Activated effector memory CD4-positive, alpha-beta T cell treated with anti-CD3 and anti-CD28 coated beads, Interleukin-2, amount 50 U/mL, for 16 hours (primary cell): ENCODE data around the gene EGFR.
"Not testable (repeated sequence)": the region's sequence is repeated elsewhere in the genome, so short reads cannot be mapped to it uniquely, and the experiment has no call there.

Experiments used
- DNase-seq: peaks from one replicate; pipeline ENCODE4 v3.0.0-alpha.2; 2020

EGFR gene

DNA sequence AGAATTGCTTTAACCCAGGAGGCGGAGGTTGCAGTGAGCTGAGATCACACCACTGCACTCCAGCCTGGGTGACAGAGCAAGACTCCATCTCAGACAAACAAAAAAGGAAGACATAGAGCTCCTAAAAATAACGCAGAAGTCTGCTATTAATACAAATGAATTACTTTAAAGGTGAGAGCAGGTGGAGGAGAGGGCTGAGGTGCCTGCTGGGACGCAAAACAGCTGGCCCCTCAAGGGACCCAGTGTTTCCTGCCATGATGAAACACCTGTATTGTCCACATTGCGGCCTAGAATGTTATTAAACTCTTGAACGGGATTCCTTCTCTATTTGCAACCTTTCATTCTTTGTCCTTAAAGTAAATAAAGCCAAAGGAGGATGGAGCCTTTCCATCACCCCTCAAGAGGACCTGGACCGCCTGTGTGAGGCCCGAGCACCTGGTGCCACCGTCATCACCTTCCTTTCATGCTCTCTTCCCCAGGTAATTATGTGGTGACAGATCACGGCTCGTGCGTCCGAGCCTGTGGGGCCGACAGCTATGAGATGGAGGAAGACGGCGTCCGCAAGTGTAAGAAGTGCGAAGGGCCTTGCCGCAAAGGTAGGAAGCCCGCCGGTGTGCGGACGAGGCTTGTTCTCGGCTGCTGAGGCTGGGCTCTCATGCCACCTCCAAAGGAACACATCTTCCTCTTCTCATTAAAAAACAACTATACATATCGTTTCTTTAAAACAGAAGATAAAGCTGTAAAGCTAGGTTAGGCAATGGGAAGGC is 136.7 kb downstream of the EGFR start:
- DNase-seq: no peak

DNA sequence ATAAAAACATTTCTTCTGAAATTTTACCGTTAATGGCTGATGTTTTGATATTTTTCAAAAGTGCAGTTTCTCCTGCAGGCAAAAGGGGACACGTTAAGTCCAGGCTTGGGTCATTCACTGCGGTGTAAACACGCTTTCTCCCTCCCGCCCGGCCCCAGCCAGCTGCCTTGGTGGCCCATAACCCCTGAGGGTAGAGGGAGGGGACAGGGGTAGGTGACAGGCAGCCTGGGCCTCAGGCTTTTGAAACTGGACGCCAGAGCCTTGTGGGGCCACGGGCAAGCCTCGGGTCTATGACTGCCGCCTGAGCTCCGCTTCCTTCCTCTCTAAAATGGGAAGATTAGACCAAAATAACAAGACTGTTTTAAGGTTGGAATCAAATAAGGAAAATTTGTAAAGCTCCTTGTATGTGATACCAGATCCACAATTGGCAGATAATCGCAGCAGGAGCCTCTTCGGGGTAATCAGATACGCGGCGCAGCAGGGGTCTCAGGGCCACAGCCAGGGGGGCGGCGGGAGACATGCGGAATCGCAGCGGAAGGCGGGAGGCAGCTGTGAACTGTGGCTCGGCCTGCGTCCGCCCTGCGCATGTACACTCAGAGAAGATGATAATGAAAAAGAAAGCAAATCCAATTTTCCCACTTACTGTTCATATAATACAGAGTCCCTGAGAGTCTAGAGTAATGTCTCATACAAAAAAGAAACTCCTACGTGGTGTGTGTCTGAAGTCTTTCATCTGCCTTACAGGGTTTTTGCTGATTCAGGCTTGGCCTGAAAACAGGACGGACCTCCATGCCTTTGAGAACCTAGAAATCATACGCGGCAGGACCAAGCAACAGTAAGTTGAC is 138.3 kb downstream of the EGFR start:
- DNase-seq: no peak

DNA sequence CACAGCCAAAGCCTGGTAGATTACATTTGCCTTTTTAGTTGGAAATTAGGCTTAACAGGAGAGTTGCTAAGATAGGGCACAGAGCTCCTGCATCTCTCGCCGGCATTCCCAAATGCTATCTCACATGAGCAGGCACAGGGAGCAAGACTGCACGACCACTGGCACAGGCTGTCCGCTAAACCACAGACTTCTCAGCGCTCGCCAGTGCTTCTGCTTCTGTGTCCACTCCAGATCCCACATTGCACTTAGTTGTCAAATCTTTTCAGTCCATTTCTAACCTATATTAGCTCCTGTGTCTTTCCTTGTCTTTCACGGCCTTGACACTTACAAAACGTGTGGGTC is 138.9 kb downstream of the EGFR start:
- DNase-seq: no peak

DNA sequence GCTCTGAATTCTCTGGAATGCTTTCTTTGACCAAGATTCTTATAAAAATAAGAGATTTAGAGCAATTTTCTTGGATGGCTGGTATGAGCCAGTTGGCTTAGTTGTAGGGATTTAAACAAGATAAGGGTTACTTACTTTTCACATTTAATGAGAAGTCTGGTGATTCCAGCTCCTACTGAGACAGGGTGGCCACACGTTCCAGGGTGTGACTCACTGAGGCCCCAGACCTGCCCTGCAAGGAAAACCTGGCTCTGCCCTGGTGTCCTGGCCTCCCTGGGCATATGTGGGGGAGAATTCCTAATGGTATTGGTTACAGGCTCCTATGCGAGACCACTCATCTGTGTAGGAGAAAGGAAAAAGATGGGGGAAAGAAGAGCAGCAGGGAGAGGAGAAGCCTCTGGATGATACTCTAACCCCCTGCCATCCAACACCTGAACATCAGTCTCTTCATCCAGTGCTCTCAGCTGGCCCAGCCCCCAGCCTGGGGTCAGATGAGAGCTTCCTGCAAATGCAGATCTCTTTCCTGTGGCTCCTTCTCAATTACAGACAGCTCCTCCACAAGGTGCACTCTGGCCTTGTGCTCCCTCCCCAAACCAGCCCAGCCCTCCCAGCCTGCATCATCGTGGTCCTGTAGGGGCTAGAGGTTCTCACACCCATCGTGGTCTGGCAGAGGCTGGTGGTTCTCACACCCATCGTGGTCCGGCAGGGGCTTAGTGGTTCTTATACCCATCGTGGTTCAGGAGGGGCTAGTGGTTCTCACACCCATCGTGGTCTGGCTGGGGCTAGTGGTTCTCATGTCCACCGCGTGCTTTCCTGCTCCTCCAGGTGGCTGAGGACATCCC is 139.9 kb downstream of the EGFR start:
- DNase-seq: no peak

DNA sequence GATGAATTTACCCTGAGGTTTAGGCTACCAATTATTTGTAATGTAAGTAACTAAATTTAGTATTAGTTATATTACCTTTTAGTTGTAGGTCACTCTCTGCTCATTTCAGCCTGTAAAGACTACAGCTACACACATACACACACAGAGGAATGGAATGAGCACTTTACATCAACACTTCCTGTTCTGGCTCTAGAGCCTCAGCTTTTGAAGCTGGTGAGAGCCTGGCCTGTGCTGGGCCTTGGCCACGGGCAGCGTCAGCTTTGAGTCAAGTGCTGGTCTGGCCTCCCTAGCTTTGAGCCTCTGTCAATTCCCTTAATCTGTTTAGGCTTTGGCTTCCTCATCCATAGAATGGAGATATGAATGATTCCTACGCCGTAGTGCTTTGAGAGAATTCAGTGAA is 141.7 kb downstream of the EGFR start:
- no peak for DNase-seq

DNA sequence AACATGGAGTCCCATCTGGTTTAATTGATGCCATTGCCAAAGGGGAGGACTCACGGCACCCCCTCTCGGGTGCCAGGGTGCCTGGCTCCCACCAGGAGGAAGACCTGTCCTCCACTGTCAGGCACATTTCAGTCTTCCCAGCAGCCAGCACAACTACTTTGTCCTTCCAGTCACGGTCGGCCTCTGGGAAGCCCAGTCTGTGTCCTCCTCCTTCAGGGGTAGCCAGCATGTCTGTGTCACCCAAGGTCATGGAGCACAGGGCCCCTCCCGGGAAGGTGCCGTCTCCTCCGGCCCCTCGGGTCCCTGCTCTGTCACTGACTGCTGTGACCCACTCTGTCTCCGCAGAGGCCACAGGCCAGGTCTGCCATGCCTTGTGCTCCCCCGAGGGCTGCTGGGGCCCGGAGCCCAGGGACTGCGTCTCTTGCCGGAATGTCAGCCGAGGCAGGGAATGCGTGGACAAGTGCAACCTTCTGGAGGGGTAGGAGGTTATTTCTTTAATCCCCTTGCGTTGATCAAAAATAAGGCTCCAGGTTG is 142.4 kb downstream of the EGFR start:
- DNase-seq: peak; percentile 57

DNA sequence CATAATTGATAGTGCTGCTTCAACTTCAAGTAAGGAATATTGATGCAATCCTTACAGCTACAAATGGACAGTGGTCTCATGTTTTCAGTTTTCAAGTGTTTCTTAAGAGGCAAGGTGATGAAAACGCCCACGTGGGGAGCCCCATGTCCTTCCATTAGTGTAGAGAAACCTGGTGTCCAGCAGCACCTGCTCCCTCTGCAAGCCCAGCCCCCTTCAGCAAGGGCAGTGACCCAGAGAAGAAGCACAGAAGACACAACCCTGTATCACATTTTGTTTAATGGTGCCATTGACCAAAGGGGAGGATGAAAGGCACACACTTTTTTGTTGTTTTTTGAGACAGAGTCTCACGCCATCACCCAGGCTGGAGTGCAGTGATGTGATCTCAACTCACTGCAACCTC is 143.7 kb downstream of the EGFR start:
- DNase-seq: no peak

DNA sequence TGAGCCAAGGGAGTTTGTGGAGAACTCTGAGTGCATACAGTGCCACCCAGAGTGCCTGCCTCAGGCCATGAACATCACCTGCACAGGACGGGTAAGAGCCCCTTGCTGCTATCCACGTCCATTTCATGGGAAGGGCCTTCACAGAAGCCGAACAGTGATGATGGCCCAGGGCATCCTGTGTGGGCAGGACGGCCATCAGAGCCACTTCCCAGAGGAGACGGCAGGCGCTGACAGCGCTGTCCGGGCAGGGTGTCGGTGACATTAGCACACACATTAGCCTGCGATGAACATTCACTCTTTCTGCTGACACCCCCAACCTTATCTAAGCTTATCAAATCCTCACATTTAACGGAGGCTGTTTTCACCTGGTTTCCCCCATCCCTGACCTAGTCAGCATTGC is 144.9 kb downstream of the EGFR start:
- no peak for DNase-seq

DNA sequence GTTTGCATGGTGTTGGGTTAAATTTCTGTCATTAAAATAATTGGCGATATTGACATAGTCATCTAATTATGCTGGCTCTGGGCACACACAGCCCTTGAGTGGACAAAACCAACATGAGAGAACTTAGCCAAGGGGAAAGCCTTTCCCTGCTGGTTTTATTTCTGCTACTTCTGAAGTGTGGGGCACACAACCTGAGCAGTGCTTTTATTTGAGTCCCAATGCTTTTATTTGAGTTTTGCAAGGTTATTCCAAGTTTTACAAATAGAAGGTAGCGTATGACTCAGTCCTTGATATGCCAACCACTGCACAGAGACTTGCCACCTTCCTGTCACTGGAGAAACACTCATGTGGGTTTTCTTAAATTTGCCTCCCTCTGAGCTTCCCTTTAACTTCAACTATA is 145.7 kb downstream of the EGFR start:
- DNase-seq: no peak

DNA sequence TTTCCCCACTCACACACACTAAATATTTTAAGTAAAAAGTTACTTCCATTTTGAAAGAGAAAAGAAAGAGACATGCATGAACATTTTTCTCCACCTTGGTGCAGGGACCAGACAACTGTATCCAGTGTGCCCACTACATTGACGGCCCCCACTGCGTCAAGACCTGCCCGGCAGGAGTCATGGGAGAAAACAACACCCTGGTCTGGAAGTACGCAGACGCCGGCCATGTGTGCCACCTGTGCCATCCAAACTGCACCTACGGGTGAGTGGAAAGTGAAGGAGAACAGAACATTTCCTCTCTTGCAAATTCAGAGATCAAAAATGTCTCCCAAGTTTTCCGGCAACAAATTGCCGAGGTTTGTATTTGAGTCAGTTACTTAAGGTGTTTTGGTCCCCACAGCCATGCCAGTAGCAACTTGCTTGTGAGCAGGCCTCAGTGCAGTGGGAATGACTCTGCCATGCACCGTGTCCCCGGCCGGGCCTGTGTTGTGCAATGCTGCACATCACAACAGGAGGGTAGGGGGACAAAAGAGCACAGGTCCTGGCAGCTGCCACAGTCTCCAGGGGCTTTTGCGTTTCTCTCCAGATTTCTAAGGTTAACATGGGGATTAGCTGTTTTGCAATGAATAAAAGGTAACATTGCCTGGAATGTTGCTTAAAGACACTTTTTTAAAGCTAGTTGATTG is 146.5 kb downstream of the EGFR start:
- no peak for DNase-seq

DNA sequence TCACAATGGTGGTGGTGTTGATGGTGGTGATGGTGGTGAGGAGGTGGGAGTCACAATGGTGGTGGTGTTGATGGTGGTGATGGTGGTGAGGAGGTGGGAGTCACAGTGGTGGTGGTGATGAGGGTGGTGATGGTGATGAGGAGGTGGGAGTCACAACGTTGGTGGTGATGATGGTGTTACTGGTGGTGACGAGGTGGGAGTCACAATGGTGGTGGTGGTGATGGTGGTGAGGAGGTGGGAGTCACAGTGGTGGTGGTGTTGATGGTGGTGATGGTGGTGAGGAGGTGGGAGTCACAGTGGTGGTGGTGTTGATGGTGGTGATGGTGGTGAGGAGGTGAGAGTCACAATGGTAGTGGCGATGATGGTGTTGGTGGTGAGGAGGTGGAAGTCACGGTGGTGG is 148.5 kb downstream of the EGFR start:
- not testable (repeated sequence) for DNase-seq

DNA sequence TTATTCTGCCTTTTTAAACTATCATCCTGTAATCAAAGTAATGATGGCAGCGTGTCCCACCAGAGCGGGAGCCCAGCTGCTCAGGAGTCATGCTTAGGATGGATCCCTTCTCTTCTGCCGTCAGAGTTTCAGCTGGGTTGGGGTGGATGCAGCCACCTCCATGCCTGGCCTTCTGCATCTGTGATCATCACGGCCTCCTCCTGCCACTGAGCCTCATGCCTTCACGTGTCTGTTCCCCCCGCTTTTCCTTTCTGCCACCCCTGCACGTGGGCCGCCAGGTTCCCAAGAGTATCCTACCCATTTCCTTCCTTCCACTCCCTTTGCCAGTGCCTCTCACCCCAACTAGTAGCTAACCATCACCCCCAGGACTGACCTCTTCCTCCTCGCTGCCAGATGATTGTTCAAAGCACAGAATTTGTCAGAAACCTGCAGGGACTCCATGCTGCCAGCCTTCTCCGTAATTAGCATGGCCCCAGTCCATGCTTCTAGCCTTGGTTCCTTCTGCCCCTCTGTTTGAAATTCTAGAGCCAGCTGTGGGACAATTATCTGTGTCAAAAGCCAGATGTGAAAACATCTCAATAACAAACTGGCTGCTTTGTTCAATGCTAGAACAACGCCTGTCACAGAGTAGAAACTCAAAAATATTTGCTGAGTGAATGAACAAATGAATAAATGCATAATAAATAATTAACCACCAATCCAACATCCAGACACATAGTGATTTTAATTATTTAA is 151.7 kb downstream of the EGFR start:
- no peak for DNase-seq

DNA sequence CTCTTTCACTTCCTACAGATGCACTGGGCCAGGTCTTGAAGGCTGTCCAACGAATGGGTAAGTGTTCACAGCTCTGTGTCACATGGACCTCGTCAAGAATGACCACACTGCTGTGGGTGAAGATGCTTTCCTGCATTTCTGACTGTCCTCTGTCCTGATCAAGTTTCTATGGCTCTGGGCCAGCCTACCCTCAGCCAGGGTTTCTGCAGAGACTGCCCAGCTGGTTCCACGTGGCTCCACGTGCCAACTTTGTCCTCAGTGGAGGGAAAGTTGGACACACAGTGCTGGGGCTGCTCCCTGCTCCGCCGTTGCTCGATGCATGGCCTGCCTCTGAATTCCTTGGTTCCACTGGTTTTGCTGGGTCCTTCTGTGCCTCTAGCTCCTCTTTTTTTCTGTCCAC is 152.3 kb downstream of the EGFR start:
- DNase-seq: no peak

DNA sequence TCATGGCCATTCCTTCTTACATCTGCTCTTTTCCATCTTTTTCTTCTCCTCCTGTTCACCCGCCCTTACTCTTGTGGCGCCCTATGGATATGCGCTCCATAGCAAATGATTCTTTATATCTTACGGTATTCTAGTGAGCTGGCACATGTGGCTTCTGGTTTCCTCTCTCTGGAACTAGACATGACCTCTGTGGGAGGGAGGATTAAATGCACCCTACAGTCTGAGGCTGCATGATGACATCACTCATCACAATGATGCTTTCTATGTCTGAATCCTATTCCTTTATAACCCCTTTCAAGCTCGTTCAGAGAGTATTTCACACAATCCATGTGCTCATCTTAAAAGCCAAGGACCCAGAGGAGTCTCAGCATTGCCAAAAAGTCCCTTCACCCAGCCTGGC is 153.3 kb downstream of the EGFR start:
- no peak for DNase-seq

DNA sequence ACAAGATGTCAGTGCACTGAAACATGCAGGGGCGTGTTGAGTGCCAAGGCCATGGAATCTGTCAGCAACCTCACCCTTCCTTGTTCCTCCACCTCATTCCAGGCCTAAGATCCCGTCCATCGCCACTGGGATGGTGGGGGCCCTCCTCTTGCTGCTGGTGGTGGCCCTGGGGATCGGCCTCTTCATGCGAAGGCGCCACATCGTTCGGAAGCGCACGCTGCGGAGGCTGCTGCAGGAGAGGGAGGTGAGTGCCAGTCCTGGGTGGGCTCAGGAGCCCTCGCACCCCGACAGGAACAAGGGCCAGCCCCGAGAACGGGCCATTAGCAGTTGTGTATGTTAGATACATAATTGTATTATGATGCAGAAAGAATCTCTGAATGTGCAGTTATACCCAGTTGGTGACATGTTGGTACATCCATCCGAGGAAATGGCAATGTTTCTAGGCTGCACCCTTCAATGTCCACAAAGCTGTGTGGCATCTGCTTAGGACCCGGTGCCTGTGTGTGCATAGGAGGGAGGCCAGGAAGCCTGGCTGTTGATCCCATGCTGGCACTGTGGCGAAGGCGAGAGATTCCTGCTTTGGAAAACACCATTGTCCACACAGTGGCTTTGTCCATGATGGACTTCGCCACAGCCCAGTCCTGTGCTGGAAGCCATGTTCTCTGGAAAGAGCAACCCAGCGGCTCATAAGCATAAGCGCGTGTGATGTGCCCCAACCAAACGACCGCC is 154.2 kb downstream of the EGFR start:
- DNase-seq: no peak

DNA sequence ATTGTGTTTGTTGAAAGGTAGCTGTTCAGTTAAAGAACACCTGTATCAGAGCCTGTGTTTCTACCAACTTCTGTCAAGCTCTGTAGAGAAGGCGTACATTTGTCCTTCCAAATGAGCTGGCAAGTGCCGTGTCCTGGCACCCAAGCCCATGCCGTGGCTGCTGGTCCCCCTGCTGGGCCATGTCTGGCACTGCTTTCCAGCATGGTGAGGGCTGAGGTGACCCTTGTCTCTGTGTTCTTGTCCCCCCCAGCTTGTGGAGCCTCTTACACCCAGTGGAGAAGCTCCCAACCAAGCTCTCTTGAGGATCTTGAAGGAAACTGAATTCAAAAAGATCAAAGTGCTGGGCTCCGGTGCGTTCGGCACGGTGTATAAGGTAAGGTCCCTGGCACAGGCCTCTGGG is 154.9 kb downstream of the EGFR start:
- no peak for DNase-seq

DNA sequence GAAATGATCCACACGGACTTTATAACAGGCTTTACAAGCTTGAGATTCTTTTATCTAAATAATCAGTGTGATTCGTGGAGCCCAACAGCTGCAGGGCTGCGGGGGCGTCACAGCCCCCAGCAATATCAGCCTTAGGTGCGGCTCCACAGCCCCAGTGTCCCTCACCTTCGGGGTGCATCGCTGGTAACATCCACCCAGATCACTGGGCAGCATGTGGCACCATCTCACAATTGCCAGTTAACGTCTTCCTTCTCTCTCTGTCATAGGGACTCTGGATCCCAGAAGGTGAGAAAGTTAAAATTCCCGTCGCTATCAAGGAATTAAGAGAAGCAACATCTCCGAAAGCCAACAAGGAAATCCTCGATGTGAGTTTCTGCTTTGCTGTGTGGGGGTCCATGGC is 155.6 kb downstream of the EGFR start:
- no peak for DNase-seq

DNA sequence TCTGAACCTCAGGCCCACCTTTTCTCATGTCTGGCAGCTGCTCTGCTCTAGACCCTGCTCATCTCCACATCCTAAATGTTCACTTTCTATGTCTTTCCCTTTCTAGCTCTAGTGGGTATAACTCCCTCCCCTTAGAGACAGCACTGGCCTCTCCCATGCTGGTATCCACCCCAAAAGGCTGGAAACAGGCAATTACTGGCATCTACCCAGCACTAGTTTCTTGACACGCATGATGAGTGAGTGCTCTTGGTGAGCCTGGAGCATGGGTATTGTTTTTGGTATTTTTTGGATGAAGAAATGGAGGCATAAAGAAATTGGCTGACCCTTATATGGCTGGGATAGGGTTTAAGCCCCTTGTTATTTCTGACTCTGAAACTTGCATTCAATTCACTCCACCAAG is 156.0 kb downstream of the EGFR start:
- no peak for DNase-seq

DNA sequence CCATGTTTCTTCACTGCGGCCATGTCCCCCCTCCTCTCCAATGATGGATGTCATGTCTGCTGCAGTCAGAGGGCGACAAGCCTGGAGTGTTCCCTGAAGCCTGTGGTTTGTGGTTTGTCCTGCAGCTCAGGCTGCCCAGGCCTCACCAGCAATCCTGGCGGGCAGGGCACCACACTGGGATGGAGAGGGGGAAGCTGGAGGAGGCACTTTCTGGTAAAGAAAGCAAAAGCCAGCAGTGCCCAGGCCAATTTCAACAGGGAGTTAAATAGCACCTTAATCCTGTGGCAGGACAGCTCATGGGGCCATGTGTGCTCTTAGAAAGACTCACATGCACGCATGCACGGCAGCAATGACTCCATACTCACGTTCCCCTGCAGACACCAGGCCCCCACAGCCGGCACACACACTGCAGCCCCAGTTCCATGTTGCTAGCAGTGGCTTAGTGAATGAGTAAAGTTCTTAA is 158.3 kb downstream of the EGFR start:
- DNase-seq: no peak

DNA sequence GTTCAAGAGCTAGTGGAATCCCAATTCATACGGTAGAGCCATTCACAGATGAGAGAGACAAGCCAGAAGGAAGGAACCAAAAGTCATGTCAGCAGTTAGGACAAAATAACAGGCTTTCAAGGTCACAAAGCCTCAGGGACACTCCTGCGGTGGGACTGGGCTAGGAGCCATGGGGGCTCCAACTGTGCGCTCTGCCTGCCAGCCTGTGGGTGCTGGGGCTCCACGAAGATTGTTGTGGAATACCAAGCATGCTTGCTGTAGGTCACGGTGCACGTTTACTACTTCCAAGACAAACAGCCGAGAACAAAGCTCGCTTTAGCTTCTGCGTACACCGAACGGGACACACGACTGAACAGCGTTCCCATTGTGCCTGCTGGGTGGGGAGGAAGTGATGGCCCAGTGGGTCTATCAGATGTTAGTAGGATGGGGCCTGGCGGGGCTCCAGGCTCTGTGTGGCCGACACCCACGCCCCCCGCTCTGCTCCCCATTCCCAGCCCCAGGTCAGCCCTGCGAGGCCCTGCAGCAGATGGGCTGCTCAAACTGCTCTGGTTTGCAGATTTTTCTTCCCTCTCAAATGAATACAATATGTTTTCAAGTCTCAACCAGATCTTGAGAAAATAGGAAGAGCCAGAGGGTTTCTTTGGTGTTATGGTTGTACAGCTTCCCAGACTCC is 158.9 kb downstream of the EGFR start:
- DNase-seq: no peak
